Glutamatergic neuron (in vitro differentiated cells): ENCODE measurements around the gene POP7. TPM values are rescaled to one million over a fixed set of nuclear protein-coding genes. Genes with fewer than 3 reads are reported as not detected.
A peak's percentile ranks its signal among the peaks of the same experiment; 100 is the strongest.
"Not testable (repeated sequence)": the region's sequence is repeated elsewhere in the genome, so short reads cannot be mapped to it uniquely, and the experiment has no call there.

Source experiments
- DNase-seq: peaks from one replicate; pipeline ENCODE4 v3.0.0; 2022
- H3K27ac Mint-ChIP-seq: one replicate; pipeline ENCODE4 v1.8.0; 2020; ENCODE audit warnings: mild to moderate bottlenecking, mixed read lengths, inconsistent platforms; ENCODE audit not compliant: unreplicated experiment
- H3K27me3 Mint-ChIP-seq: one replicate; pipeline ENCODE4 v1.8.0; 2020; ENCODE audit warnings: mild to moderate bottlenecking, moderate library complexity, mixed read lengths, inconsistent platforms; ENCODE audit not compliant: unreplicated experiment
- H3K36me3 Mint-ChIP-seq: one replicate; pipeline ENCODE4 v1.8.0; 2020; ENCODE audit warnings: mild to moderate bottlenecking, mixed read lengths, inconsistent platforms; ENCODE audit not compliant: unreplicated experiment
- H3K4me1 Mint-ChIP-seq: one replicate; pipeline ENCODE4 v1.8.0; 2020; ENCODE audit warnings: mild to moderate bottlenecking, low read depth, mixed read lengths, inconsistent platforms; ENCODE audit not compliant: unreplicated experiment
- H3K4me3 Mint-ChIP-seq: one replicate; pipeline ENCODE4 v1.8.0; 2020; ENCODE audit warnings: mild to moderate bottlenecking, mixed read lengths, inconsistent platforms; ENCODE audit not compliant: unreplicated experiment
- H3K9me3 Mint-ChIP-seq: one replicate; pipeline ENCODE4 v1.8.0; 2020; ENCODE audit warnings: mild to moderate bottlenecking, moderate library complexity, mixed read lengths, inconsistent platforms; ENCODE audit not compliant: unreplicated experiment
- total RNA-seq: library from RNA; stranded (reverse); fragmentation: NEBNext Ultra II Directional; extraction: Animal tissue kit (Norgen Biotek cat#: 25700); gene quantifications from one replicate; pipeline ENCODE4 v1.2.1, GENCODE V29; 2021; ENCODE audit not compliant: unreplicated experiment
- TF ChIP-seq, protein P1 (sequence below): fragments of 200-600 bp; sonication (generic); IDR thresholded peaks from one replicate; pipeline ENCODE4 v1.5.0; 2021; ENCODE audit not compliant: partially characterized antibody, unreplicated experiment

The POP7 gene
- total RNA-seq, 1 donor from 2014 or later = 35.8 TPM

DNA sequence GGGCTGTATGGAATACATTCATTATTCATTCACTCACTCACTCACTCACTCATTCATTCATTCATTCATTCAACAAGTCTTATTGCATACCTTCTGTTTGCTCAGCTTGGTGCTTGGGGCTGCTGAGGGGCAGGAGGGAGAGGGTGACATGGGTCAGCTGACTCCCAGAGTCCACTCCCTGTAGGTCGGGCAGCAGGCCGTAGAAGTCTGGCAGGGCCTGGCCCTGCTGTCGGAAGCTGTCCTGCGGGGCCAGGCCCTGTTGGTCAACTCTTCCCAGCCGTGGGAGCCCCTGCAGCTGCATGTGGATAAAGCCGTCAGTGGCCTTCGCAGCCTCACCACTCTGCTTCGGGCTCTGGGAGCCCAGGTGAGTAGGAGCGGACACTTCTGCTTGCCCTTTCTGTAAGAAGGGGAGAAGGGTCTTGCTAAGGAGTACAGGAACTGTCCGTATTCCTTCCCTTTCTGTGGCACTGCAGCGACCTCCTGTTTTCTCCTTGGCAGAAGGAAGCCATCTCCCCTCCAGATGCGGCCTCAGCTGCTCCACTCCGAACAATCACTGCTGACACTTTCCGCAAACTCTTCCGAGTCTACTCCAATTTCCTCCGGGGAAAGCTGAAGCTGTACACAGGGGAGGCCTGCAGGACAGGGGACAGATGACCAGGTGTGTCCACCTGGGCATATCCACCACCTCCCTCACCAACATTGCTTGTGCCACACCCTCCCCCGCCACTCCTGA, 16.7 kb downstream of the POP7 start:
- peaks cover 4% of the 10 kb centered on the region for H3K9me3 Mint-ChIP-seq
- H3K4me1 Mint-ChIP-seq = peaks cover 5% of the 10 kb centered on the region
- H3K36me3 Mint-ChIP-seq = peaks cover 11% of the 10 kb centered on the region
- no peak overlapping the region for H3K27ac Mint-ChIP-seq
- no peak for DNase-seq
- no peak overlapping the region for H3K4me3 Mint-ChIP-seq
- TF ChIP-seq, protein P1, sequence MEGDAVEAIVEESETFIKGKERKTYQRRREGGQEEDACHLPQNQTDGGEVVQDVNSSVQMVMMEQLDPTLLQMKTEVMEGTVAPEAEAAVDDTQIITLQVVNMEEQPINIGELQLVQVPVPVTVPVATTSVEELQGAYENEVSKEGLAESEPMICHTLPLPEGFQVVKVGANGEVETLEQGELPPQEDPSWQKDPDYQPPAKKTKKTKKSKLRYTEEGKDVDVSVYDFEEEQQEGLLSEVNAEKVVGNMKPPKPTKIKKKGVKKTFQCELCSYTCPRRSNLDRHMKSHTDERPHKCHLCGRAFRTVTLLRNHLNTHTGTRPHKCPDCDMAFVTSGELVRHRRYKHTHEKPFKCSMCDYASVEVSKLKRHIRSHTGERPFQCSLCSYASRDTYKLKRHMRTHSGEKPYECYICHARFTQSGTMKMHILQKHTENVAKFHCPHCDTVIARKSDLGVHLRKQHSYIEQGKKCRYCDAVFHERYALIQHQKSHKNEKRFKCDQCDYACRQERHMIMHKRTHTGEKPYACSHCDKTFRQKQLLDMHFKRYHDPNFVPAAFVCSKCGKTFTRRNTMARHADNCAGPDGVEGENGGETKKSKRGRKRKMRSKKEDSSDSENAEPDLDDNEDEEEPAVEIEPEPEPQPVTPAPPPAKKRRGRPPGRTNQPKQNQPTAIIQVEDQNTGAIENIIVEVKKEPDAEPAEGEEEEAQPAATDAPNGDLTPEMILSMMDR = no peak
- peaks cover 13% of the 10 kb centered on the region for H3K27me3 Mint-ChIP-seq

DNA sequence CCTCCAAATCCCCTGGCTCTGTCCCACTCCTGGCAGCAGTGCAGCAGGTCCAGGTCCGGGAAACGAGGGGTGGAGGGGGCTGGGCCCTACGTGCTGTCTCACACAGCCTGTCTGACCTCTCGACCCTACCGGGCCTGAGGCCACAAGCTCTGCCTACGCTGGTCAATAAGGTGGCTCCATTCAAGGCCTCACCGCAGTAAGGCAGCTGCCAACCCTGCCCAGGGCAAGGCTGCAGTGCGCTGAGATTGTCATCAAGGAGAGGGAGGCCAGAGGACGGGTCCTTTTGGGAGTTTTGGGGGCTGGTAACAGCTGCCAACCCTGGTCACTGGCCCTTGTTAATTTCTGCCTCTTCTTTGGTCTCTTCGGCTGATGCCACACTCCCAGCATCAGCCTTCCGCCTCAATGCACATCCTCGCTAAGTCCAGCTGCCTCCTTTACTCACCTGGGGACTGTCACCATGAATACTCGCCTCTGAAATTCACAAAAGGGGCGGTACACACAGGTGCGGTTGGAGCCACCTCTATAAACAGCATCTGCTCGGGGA, 17.9 kb downstream of the POP7 start:
- H3K36me3 Mint-ChIP-seq = peaks cover 2% of the 10 kb centered on the region
- peaks cover 5% of the 10 kb centered on the region for H3K4me1 Mint-ChIP-seq
- H3K9me3 Mint-ChIP-seq = peaks cover 4% of the 10 kb centered on the region
- TF ChIP-seq, protein P1 = no peak
- H3K4me3 Mint-ChIP-seq = no peak overlapping the region
- no peak for DNase-seq
- H3K27ac Mint-ChIP-seq = no peak overlapping the region
- H3K27me3 Mint-ChIP-seq = peaks cover 14% of the 10 kb centered on the region

DNA sequence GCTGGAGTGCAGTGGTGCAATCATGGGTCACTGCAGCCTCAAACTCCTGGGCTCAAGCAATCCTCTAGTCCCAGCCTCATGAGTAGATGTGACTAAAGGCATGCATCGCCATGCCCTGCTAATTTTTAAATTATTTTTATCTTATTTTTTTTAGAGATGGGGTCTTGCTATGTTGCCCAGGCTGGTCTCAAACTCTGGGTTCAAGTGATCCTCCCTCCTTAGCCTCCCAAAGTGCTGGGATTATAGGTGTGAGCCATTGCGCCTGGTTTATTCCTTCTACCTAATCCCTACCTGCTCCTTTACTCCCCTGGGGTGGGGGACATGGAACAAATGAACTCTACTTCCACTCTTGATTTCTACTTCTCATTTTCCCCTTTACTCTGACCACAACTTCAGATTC, 18.4 kb downstream of the POP7 start:
- not testable (repeated sequence) for H3K4me1 Mint-ChIP-seq, H3K36me3 Mint-ChIP-seq, H3K27ac Mint-ChIP-seq, DNase-seq, H3K9me3 Mint-ChIP-seq, H3K4me3 Mint-ChIP-seq
- peaks cover 11% of the 10 kb centered on the region for H3K27me3 Mint-ChIP-seq

DNA sequence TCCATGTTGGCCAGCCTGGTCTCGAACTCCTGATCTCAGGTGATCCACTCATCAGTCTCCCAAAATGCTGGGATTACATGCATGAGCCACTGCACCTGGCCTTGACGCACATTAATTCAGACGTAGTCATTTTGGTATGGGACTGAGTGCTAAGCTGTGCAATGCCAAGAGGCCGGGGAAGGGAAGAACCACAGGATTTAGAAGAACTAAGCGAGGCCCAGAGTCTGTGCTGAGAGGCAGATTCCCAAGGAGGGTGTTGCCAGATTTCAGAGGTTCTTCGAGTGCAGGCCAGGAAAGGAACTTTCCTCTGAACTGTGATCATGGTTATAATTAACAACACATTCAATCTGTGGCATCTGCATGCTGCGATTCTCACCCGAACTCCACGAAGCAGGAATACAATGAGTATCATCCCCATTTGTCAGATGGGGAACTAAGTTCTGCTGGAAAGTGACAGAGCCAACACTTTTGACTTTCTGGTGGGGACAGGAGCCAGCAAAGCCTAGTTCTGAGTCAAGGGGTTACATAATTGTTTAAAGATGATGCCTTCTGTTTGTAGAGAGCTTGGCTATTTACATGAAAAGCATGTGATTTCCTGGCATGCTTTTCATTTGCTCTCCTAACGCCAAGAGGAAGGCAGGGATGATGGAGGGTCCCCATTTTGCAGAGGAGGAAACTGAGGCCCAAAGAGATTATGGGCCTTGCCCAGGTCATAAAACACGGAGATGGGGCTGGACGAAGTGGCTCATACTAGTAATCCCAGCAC, 21.3 kb downstream of the POP7 start:
- DNase-seq = no peak

DNA sequence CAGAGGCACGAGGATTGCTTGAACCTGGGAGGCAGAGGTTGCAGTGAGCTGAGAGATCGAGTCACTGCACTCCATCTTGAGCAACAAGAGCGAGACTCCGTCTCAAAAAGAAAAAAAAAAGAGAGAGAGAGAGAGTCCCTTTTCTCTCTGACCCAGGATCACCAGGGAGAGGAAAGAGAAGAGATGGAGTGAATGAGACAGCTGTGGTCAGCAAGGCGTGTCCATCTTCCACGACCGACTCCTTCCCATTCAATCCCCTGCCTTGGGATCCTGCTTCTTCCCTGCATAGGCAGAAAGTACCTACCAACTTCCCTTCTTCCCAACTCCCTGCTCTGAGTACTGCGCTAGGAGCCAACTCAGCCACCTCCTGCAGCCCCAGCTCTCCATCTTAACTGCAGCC, 22.3 kb downstream of the POP7 start:
- Mint-ChIP-seq H3K4me3 (no peak overlapping the region), H3K27me3 (peaks cover 2% of the 10 kb centered on the region), H3K9me3 (no peaks in the 10 kb centered on the region), H3K36me3 (no peaks in the 10 kb centered on the region), H3K4me1 (no peaks in the 10 kb centered on the region), H3K27ac (no peak overlapping the region)
- DNase-seq = no peak
- TF ChIP-seq, protein P1 = no peak

More for the DNA sequence above, 21.3 kb downstream of the POP7 start:
- Mint-ChIP-seq H3K4me1 (peaks cover 2% of the 10 kb centered on the region), H3K27ac (no peak overlapping the region), H3K36me3 (no peaks in the 10 kb centered on the region), H3K9me3 (peaks cover 2% of the 10 kb centered on the region), H3K4me3 (peak overlapping the region; percentile 34), H3K27me3 (peaks cover 4% of the 10 kb centered on the region)
- TF ChIP-seq, protein P1 = no peak
